Breast epithelium (tissue), 4 donors: ENCODE measurements around the gene ELF4. TPM values are rescaled to one million over a fixed set of nuclear protein-coding genes. Genes with fewer than 3 reads are reported as not detected.
A peak's percentile ranks its signal among the peaks of the same experiment; 100 is the strongest.

Source experiments
- DNase-seq, 2 donors: peaks; one replicate each; pipeline ENCODE4 v3.0.0-alpha.2; 2019; ENCODE audit warnings: low spot score in 2 of 2
- H3K27ac ChIP-seq, 2 donors: fragments of 200-600 bp; sonication (generic) in 1 of 2; one replicate each; pipeline ENCODE4 v1.5.1; 2016 to 2019; ENCODE audit warnings: mild to moderate bottlenecking in 1 of 2
- H3K27me3 ChIP-seq, 2 donors: fragments of 200-600 bp; sonication (generic) in 1 of 2; one replicate each; pipeline versions ENCODE4 v1.5.1 to v1.6.0; 2017 to 2019; ENCODE audit warnings: control low read depth in 1 of 2, mild to moderate bottlenecking in 1 of 2
- H3K36me3 ChIP-seq: fragments of 200-600 bp; one replicate; pipeline ENCODE4 v1.5.1; 2019
- H3K4me1 ChIP-seq, 2 donors: fragments of 200-600 bp; sonication (generic); one replicate each; pipeline ENCODE4 v1.5.1; 2016 to 2019; ENCODE audit warnings: control low read depth in 1 of 2
- H3K4me3 ChIP-seq, 3 donors: fragments of 200-600 bp; sonication (generic); 1 replicate in 2 of 3; 2 replicates in 1 of 3; pipeline ENCODE4 v1.5.1; 2016 to 2019; ENCODE audit warnings: mild to moderate bottlenecking in 3 of 3, moderate library complexity in 2 of 3
- H3K9me3 ChIP-seq, 2 donors: fragments of 200-600 bp; sonication (generic) in 1 of 2; one replicate each; pipeline ENCODE4 v1.5.1; 2016 to 2019; ENCODE audit warnings: control low read depth in 1 of 2
- POLR2A ChIP-seq: fragments of 450-650 bp; IDR thresholded peaks from one replicate; pipeline ENCODE4 v1.6.1; 2016; ENCODE audit warnings: antibody characterized with exemption, mild to moderate bottlenecking, moderate library complexity
- POLR2AphosphoS5 ChIP-seq, 3 donors: sonication (generic); formaldehyde crosslinking; IDR thresholded peaks; one replicate each; pipeline ENCODE4 v1.6.1; 2017; ENCODE audit warnings: antibody characterized with exemption in 3 of 3
- intact Hi-C: fragments of 100-400 bp; cut with DNase I; formaldehyde crosslinking; loops from one replicate; pipeline ENCODE4 v1.15.1; 2023; ENCODE audit warnings: low total_unique reads
- total RNA-seq, 3 donors: library from RNA; depleted of rRNA; stranded (reverse); fragments of >200 nt; gene quantifications; one replicate each; pipeline ENCODE4 v1.1.0, GENCODE V29; 2016
- TF ChIP-seq, protein P1 (sequence below), 3 donors: fragments of 450-650 bp; IDR thresholded peaks; one replicate each; pipeline ENCODE4 v1.5.1; 2016 to 2017; ENCODE audit warnings: antibody characterized with exemption in 3 of 3, mild to moderate bottlenecking in 3 of 3, moderate library complexity in 3 of 3

The ELF4 gene
- total RNA-seq, 3 donors from 2014 or later: 5.3 to 10.7 (median 9.2) TPM

DNA sequence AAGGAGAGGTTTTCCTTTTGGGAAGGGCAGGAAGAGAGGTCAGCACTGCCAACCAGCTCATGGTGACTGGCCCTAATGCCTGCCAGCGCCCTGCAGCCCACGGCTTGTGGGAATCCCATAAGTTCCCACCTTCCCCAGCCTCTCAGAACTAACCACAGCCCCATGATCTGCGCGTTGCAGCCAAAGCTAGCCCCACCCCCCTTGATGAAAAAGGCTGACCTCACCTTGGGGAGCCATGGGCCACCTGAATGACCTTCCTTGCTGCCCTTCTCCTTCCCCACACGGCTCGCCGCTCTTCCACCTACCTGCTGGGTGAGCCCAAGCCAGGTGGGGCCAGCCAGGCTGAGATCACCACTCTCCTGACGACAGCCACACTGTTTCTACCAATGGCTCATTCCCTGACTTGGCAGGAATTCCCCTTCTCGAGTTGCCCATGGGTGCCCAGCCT lies 3.9 kb upstream of the ELF4 start:
- no peaks in the 10 kb centered on the region for H3K4me1 ChIP-seq
- no peak for DNase-seq
- no peaks in the 10 kb centered on the region for H3K9me3 ChIP-seq
- H3K27ac ChIP-seq: no peak overlapping the region
- H3K4me3 ChIP-seq: no peak overlapping the region
- peaks cover 0 to 22% of the 10 kb centered on the region in 2 donors for H3K27me3 ChIP-seq
- TF ChIP-seq, protein P1, sequence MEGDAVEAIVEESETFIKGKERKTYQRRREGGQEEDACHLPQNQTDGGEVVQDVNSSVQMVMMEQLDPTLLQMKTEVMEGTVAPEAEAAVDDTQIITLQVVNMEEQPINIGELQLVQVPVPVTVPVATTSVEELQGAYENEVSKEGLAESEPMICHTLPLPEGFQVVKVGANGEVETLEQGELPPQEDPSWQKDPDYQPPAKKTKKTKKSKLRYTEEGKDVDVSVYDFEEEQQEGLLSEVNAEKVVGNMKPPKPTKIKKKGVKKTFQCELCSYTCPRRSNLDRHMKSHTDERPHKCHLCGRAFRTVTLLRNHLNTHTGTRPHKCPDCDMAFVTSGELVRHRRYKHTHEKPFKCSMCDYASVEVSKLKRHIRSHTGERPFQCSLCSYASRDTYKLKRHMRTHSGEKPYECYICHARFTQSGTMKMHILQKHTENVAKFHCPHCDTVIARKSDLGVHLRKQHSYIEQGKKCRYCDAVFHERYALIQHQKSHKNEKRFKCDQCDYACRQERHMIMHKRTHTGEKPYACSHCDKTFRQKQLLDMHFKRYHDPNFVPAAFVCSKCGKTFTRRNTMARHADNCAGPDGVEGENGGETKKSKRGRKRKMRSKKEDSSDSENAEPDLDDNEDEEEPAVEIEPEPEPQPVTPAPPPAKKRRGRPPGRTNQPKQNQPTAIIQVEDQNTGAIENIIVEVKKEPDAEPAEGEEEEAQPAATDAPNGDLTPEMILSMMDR (IDR thresholded peaks at IDR 0.05): no peak
- TF ChIP-seq POLR2A: no peak
- TF ChIP-seq POLR2AphosphoS5 (IDR thresholded peaks at IDR 0.05): no peak
- H3K36me3 ChIP-seq: no peaks in the 10 kb centered on the region
- intact Hi-C loops: no loop called here

DNA sequence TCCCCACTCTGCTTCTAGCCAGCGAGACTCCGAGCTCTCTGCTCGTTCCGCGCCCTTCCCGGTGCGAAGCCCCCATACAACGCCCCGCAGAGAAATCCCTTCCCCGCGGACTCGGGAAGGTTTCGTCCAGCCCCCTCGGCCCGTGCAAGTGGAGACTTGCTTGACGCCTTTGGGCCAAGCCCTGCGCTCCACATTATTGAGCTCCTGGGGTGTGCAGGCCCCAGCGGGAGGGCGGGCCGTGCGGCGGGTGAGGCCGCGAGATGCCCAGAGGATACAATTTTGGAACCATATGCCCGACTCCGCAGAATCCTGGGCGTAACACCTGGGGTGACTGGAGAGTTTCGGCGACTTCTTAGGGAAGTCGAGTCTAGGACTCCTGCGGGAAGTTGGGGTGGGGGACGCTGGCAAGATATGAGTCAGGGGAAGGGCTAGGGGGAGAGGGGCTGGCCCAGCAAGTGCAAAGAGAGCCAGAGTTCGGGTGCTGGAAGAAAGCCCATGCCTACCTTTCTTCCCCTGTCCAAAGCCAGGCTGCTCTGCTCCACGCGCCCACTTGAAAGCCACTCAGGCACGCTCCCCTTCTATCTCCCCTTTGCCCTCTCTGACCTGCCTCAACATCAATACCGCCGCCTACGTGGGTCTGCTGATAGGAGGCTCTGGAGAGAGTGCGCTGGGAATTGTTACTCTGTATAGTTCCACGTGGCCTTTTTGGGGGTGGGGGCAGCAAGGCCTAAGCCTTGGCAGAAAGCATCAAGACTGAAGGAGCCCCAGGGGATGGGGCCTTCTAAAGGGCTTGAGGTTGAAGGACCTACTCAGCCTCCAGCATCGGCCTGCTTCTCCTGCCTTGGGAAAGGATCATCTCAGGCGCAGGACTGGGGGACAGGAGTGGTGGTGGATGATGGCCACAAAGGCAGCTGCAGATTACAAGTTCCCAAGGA lies 1.2 kb upstream of the ELF4 start:
- no peaks in the 10 kb centered on the region for H3K36me3 ChIP-seq
- intact Hi-C loops: no loop called here
- peak overlapping the region; percentile 82 to 88 for H3K27ac ChIP-seq
- H3K4me3 ChIP-seq: peak overlapping the region; percentile 68 to 74 (median 68)
- H3K4me1 ChIP-seq: no peaks in the 10 kb centered on the region
- peaks cover 0 to 16% of the 10 kb centered on the region in 2 donors for H3K27me3 ChIP-seq
- no peak for TF ChIP-seq POLR2AphosphoS5 (IDR thresholded peaks at IDR 0.05)
- TF ChIP-seq, protein P1 (IDR thresholded peaks at IDR 0.05): no peak
- TF ChIP-seq POLR2A: no peak
- no peaks in the 10 kb centered on the region for H3K9me3 ChIP-seq
- DNase-seq: no peak

DNA sequence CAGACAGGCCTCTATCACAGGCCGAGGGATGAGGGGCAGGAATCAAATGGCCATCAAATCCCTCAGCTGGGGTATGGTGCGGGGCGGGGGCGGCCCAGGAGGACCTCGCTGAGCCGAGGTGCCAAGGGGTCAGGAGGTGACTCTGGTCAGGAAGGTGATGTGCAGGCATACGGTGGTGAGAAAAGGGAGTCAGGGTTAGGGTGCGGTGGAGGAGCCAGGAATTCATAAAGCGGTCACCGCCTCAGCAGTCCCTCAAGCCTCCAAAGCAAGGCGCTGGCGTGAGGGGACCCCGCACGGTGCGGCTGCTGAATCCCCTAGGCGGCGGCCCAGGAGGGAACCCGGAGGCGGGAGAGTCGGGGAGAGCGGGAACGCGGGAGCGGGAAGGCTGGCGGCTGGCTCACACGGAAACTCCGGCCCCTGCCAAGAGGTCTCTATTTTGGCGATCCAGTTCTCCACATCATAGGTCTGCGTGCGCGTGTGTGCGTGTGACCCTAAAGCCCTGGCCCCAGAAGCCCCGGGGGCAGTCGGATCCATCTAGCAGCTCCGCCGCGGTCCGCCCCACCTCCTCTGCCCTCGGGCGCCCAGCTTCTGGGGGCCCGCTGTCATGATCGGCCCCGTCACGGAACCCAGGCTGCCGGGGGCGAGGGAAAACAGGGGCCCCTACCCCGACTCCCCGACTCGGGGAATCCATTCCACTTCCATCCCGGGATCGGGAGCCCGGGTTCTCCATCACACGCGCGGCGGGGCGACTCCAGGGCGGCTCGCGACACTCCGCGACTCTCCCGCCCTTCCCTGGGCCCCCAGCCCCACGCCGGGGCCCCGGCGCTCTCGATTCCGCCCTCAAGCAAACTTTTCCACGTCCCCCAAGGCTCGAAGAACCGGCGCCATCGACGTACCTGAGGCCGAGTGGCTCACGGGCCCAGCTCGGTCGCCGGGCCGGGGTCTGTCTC lies 593 bp downstream of the ELF4 start:
- Histone ChIP-seq H3K4me1 (no peaks in the 10 kb centered on the region), H3K4me3 (peak overlapping the region; percentile 68 to 74 (median 68)), H3K9me3 (no peaks in the 10 kb centered on the region), H3K27ac (peak overlapping the region; percentile 82 to 88), H3K36me3 (no peaks in the 10 kb centered on the region), H3K27me3 (peaks cover 0 to 29% of the 10 kb centered on the region in 2 donors)
- intact Hi-C loops: no loop called here
- TF ChIP-seq POLR2A: no peak
- TF ChIP-seq POLR2AphosphoS5 (IDR thresholded peaks at IDR 0.05): no peak
- TF ChIP-seq, protein P1 (IDR thresholded peaks at IDR 0.05): no peak
- DNase-seq: no peak

DNA sequence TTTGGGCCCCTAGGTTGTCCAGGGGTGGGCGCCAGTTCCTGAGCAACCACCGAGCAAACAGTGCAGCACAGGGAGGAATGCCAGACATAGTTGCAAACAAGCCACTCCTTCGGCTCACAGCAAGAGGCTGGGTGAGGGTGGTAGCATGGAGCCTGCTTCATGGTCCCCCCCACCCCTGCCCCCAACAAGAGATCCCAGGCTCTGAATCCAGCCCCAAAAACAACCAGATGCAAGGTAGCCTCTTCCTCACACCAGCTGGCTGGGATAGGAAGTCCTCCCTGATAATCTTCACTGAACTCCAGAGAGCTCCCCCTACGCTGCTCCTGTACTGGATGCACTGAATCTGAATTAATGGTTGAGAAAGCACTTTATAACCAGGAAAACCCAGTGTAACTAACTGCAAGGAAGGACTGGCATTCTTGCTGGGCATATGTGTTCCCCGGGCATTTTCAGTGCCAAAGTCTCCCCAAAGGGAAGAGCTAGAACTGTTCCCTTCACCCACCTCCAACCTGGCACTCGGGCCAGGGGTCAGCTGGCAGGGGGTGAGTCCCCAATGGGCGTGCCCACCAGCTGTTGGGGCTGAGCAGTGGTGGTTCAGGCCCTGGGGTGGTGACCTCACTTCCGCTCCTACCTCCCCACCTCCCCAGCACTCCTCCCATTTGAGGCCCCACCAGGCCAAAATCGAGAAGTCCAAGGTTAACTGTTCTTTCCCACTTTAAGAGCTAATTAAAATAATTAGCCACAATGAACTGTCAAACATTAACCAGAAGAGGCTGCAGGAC lies 1.5 kb downstream of the ELF4 start:
- Histone ChIP-seq H3K27me3 (peaks cover 0 to 25% of the 10 kb centered on the region in 2 donors), H3K27ac (peak overlapping the region; percentile 82 to 88), H3K4me1 (no peaks in the 10 kb centered on the region), H3K9me3 (no peaks in the 10 kb centered on the region), H3K4me3 (peak overlapping the region; percentile 68 to 74 (median 68)), H3K36me3 (no peaks in the 10 kb centered on the region)
- intact Hi-C loops: no loop called here
- DNase-seq: no peak
- TF ChIP-seq POLR2AphosphoS5 (IDR thresholded peaks at IDR 0.05): no peak
- no peak for TF ChIP-seq POLR2A
- TF ChIP-seq, protein P1 (IDR thresholded peaks at IDR 0.05): no peak
